Dendritic cell treated with granulocyte-macrophage colony-stimulating factor and Interleukin-4, amounts not matched to agents 40 ng/mL and 50 ng/mL, for 4 days (primary cell): ENCODE measurements around the gene ATP6V1C2.
"Not testable (repeated sequence)": the region's sequence is repeated elsewhere in the genome, so short reads cannot be mapped to it uniquely, and the experiment has no call there.

Source experiments
- H3K27ac Mint-ChIP-seq: one replicate; pipeline ENCODE4 v1.8.0; 2022; ENCODE audit warnings: mild to moderate bottlenecking, mixed read lengths
- H3K27me3 Mint-ChIP-seq: one replicate; pipeline ENCODE4 v1.8.0; 2022; ENCODE audit warnings: mild to moderate bottlenecking, mixed read lengths
- H3K36me3 Mint-ChIP-seq: one replicate; pipeline ENCODE4 v1.8.0; 2022; ENCODE audit warnings: low read depth, mixed read lengths
- H3K4me1 Mint-ChIP-seq: one replicate; pipeline ENCODE4 v1.8.0; 2022; ENCODE audit warnings: low read depth, mixed read lengths
- H3K4me3 Mint-ChIP-seq: one replicate; pipeline ENCODE4 v1.8.0; 2022; ENCODE audit warnings: mild to moderate bottlenecking, moderate library complexity, mixed read lengths
- H3K9me3 Mint-ChIP-seq: one replicate; pipeline ENCODE4 v1.8.0; 2022; ENCODE audit warnings: mixed read lengths
- intact Hi-C: fragments of 100-400 bp; cut with micrococcal nuclease; formaldehyde crosslinking; loops from one replicate; pipeline ENCODE4 v1.15.0; 2022

ATP6V1C2 gene

DNA sequence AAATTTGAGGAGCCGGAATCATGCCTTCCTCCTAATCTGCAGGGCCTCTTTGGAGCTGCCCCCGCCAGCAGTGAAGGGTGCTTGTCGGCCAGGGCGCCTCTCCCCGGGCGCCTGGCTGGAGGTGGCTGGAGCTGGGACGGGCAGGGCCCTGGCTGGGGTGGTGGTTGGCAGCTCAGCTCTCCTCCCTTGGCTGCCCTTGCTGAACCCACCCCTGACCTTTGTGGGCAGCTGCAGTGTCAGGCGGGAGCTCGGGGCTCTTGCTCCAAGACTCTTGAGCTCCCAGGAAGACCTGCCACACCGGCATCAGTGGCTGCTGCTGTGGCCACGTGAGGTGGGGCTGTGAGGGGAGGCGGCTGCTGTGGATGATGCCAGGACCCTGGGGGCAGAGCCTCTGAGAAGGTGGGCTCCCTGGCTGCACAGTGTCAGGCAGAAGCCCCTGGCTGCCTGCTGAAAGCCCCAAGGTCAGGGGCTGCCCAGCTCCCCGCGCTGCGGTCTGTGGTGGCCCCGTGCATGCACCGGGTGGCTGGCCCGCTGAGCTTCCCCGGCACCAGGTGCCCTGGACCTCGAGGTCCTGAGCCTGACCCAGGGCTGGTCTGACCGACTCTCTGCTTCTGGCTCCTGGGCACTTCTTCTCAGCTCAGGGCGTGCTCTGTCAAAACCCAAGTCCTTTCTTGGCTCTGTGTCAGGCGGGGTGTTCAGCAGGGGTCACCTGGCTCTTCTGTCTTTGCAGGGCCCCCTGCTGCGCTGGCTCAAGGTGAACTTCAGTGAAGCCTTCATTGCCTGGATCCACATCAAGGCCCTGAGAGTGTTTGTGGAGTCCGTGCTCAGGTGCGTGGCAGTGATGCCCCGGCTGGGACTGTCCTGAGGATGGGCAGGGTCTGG, 56.7 kb downstream of the ATP6V1C2 start:
- no peak overlapping the region for H3K27ac Mint-ChIP-seq
- no peaks in the 10 kb centered on the region for H3K9me3 Mint-ChIP-seq
- intact Hi-C loops, result no loop called here
- H3K4me3 Mint-ChIP-seq, result no peak overlapping the region
- H3K27me3 Mint-ChIP-seq, result no peaks in the 10 kb centered on the region
- no peaks in the 10 kb centered on the region for H3K4me1 Mint-ChIP-seq
- peaks cover 62% of the 10 kb centered on the region for H3K36me3 Mint-ChIP-seq

DNA sequence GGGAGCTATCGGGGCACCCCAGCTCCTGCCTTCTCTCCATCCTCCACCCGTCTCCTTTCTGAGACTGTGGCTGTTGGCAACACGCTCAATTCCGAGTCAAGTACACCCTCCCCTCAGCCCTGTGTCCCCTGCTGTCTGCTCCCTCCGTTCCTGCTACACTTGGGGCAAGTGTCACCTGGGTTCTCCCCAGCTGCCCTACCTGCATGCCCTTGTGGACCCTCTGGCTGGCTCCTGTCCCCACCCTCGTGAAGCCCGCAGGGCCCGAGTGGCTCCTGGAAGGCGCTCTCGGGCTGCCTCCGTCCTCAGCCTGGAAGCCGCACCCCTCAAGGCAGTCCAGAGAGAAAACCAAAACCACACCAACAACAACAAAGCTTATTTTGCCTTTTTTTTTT, 57.3 kb downstream of the ATP6V1C2 start:
- no peaks in the 10 kb centered on the region for H3K9me3 Mint-ChIP-seq
- intact Hi-C loops, result no loop called here
- H3K4me1 Mint-ChIP-seq, result no peaks in the 10 kb centered on the region
- no peak overlapping the region for H3K4me3 Mint-ChIP-seq
- no peaks in the 10 kb centered on the region for H3K27me3 Mint-ChIP-seq
- no peak overlapping the region for H3K27ac Mint-ChIP-seq
- H3K36me3 Mint-ChIP-seq, result peaks cover 68% of the 10 kb centered on the region

- Mint-ChIP-seq H3K27me3 (no peaks in the 10 kb centered on the region), H3K27ac (no peak overlapping the region), H3K36me3 (peaks cover 80% of the 10 kb centered on the region), H3K9me3 (no peaks in the 10 kb centered on the region), H3K4me1 (no peaks in the 10 kb centered on the region), H3K4me3 (no peak overlapping the region)
- intact Hi-C loops, result no loop called here
These were observed 58.5 kb downstream of the ATP6V1C2 start for GRCh38 chr2:10779776-10780490.

GRCh38 chr2:10780491-10780820, 59.0 kb downstream of the ATP6V1C2 start:
- Mint-ChIP-seq H3K27me3 (no peaks in the 10 kb centered on the region), H3K36me3 (peaks cover 85% of the 10 kb centered on the region)

DNA sequence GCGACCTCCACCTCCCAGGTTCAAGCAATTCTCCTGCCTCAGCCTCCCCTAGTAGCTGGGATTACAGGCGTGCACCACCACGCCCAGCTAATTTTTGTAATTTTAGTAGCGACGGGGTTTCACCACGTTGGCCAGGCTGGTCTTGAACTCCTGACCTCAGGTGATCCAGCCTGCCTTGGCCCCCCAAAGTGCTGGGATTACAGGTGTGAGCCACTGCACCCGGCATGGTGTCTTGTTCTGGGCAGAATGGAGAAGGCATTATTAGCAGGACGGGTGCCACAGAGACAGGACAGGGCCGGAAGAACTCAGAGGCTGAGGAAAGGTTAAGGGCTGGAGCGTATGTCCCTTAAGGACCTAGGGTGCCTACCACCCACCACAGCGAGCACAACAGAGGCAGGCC, 59.4 kb downstream of the ATP6V1C2 start:
- H3K27ac Mint-ChIP-seq, H3K4me1 Mint-ChIP-seq, intact Hi-C loops, H3K4me3 Mint-ChIP-seq, H3K9me3 Mint-ChIP-seq, H3K27me3 Mint-ChIP-seq: not testable (repeated sequence)
- peaks cover 89% of the 10 kb centered on the region for H3K36me3 Mint-ChIP-seq

More at GRCh38 chr2:10780491-10780820, 59.0 kb downstream of the ATP6V1C2 start:
- Mint-ChIP-seq H3K4me1 (no peaks in the 10 kb centered on the region), H3K9me3 (no peaks in the 10 kb centered on the region), H3K27ac (no peak overlapping the region), H3K4me3 (no peak overlapping the region)
- intact Hi-C loops, result no loop called here

DNA sequence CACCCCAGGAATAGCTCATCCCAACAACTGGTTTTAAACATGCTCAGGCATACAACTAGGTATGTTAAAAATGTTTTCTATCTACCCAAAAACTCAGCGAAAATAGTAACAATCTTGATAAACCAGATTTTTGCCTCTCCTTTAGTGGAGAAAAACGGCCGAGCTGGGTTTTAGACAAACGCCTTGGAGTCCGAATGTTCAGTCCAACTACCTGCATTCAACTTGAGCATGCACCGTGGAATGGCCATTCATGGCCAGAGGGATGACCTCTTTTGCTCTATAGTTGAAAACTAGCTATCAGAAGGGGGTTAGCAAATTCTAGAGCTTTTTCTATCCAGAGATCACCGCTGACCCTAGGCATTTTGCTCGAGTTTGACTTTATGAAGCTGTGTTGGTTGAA, 60.3 kb downstream of the ATP6V1C2 start:
- H3K4me3 Mint-ChIP-seq, result no peak overlapping the region

DNA sequence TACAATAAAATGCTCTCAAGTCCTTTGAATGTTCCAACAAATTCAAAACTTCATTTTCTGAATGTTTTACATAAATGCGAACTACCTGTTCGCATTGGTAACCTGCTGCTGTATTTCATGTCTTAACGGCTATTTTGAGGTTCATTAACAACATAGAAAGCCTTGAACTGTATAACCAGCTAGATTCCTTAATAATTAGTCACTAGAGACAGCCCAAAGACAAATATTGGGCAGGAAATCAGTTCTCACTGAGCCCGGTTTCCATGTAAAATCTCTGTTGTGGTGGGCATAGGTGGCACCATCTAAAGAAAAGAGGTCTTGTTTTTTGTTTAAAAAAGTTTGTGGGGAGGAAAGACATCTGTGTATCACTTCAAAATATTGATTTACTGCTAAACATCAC, 62.0 kb downstream of the ATP6V1C2 start:
- no peaks in the 10 kb centered on the region for H3K27me3 Mint-ChIP-seq
- H3K4me1 Mint-ChIP-seq, result no peaks in the 10 kb centered on the region
- intact Hi-C loops, result no loop called here
- peaks cover 98% of the 10 kb centered on the region for H3K36me3 Mint-ChIP-seq
- no peaks in the 10 kb centered on the region for H3K9me3 Mint-ChIP-seq
- no peak overlapping the region for H3K27ac Mint-ChIP-seq
- H3K4me3 Mint-ChIP-seq, result no peak overlapping the region

More for the DNA sequence above, 60.3 kb downstream of the ATP6V1C2 start:
- no peaks in the 10 kb centered on the region for H3K27me3 Mint-ChIP-seq
- H3K27ac Mint-ChIP-seq, result no peak overlapping the region
- H3K9me3 Mint-ChIP-seq, result no peaks in the 10 kb centered on the region
- intact Hi-C loops, result no loop called here
- no peaks in the 10 kb centered on the region for H3K4me1 Mint-ChIP-seq
- H3K36me3 Mint-ChIP-seq, result peaks cover 98% of the 10 kb centered on the region

- Mint-ChIP-seq H3K9me3 (no peaks in the 10 kb centered on the region), H3K4me1 (no peaks in the 10 kb centered on the region), H3K27ac (no peak overlapping the region), H3K36me3 (peaks cover 100% of the 10 kb centered on the region), H3K4me3 (no peak overlapping the region), H3K27me3 (no peaks in the 10 kb centered on the region)
- intact Hi-C loops, result no loop called here
These were observed 63.3 kb downstream of the ATP6V1C2 start for GRCh38 chr2:10784719-10785118.

- intact Hi-C loops, result no loop called here
- H3K4me3 Mint-ChIP-seq, result no peak overlapping the region
- no peaks in the 10 kb centered on the region for H3K4me1 Mint-ChIP-seq
- no peaks in the 10 kb centered on the region for H3K9me3 Mint-ChIP-seq
- H3K36me3 Mint-ChIP-seq, result peaks cover 100% of the 10 kb centered on the region
- H3K27ac Mint-ChIP-seq, result no peak overlapping the region
- no peaks in the 10 kb centered on the region for H3K27me3 Mint-ChIP-seq
These were observed 63.8 kb downstream of the ATP6V1C2 start for GRCh38 chr2:10785260-10785659.

DNA sequence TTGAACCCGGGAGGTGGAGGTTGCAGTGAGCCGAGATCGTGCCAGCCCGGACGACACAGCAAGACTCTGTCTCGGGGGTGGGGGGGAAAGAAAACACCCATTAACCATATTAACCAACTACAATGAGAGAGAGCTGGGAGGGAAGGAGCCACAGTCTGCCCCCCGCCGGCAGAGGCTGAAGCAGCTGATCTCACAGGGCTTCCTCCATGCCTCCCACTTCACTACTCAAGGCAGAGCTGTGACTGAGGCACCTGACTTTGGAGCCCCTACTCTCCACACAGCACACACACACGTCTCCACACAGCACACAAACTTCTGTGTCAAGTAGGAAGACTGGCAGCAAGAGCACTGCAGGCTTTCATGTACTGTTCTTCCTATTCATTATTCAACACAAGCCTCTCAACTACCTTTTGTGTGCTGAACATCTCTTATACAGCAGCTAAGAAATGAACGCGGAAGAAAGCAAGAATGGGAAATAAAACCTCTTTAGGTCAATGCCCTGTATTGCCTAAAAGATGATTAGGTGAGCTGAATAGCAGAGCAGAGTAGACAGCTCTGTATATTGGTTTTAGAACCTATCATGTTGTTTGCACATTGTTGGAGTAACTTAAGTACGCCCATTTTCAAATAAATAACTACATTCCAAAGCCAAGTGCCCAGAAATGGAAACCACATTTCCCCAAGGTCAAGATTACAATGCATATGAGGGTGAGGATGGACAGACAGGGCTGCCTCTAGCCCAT, 65.0 kb downstream of the ATP6V1C2 start:
- no peak overlapping the region for H3K4me3 Mint-ChIP-seq
- no peaks in the 10 kb centered on the region for H3K27me3 Mint-ChIP-seq
- no peaks in the 10 kb centered on the region for H3K4me1 Mint-ChIP-seq
- intact Hi-C loops, result no loop called here
- H3K9me3 Mint-ChIP-seq, result no peaks in the 10 kb centered on the region
- peaks cover 100% of the 10 kb centered on the region for H3K36me3 Mint-ChIP-seq
- no peak overlapping the region for H3K27ac Mint-ChIP-seq

GRCh38 chr2:10787176-10787968, 65.9 kb downstream of the ATP6V1C2 start:
- Mint-ChIP-seq H3K4me1 (no peaks in the 10 kb centered on the region), H3K36me3 (peaks cover 100% of the 10 kb centered on the region), H3K9me3 (no peaks in the 10 kb centered on the region), H3K27ac (no peak overlapping the region), H3K27me3 (no peaks in the 10 kb centered on the region), H3K4me3 (no peak overlapping the region)
- intact Hi-C loops, result no loop called here

DNA sequence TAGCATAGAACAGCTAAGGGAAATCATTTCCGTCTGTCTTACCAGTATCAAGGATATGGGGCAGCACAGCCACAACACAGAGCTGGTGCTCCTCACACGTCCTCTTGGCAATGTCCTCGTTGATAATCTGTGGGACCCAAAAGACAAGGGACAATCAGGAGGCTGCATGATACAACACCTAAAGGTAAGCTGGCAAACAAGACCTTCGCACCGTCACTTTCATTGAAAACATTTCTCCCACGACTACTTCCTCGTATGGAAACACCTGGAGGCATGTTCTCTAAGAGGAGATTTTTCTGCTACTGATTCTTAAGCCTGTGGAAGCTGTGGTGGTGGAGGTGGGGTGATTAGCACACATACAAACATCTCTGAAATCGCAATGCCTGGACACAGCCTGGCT, 67.4 kb downstream of the ATP6V1C2 start:
- H3K4me3 Mint-ChIP-seq, result no peak overlapping the region
- H3K36me3 Mint-ChIP-seq, result peaks cover 100% of the 10 kb centered on the region
- no peaks in the 10 kb centered on the region for H3K9me3 Mint-ChIP-seq
- no peak overlapping the region for H3K27ac Mint-ChIP-seq
- H3K27me3 Mint-ChIP-seq, result no peaks in the 10 kb centered on the region
- intact Hi-C loops, result no loop called here
- no peaks in the 10 kb centered on the region for H3K4me1 Mint-ChIP-seq

GRCh38 chr2:10790228-10790973, 69.0 kb downstream of the ATP6V1C2 start:
- H3K27ac Mint-ChIP-seq, result no peak overlapping the region
- H3K4me3 Mint-ChIP-seq, result no peak overlapping the region
- intact Hi-C loops, result no loop called here
- no peaks in the 10 kb centered on the region for H3K4me1 Mint-ChIP-seq
- H3K9me3 Mint-ChIP-seq, result no peaks in the 10 kb centered on the region
- no peaks in the 10 kb centered on the region for H3K27me3 Mint-ChIP-seq
- peaks cover 100% of the 10 kb centered on the region for H3K36me3 Mint-ChIP-seq
